ENCODE data around the gene NPC1L1. TPM values are rescaled to one million over a fixed set of nuclear protein-coding genes. Genes with fewer than 3 reads are reported as not detected.

Gene NPC1L1
- total RNA-seq, 1 donor from 2014 or later = 1.5 TPM

DNA sequence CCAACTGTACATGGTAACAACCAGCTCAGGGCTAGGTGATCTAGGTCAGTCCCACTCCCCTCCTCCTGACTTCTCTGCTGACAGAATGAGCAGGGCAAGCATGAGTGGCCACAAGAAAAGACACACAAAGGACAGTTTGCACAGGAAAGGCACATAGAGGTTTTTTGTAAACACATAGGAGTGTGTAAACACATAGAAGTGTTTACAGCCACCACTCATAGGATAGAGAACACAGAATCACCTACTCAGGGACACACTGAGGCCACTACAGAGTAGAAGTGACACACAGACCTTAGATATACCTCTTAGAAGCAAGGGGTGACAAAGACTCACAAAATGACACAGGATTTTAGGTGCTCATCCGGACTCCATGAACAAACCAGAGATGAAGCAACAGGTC is 69.7 kb downstream of the NPC1L1 start:
- H3K36me3 ChIP-seq (ENCODE audit: control insufficient read depth, insufficient read depth, low read length) = no peaks in the 10 kb centered on the region
- TF ChIP-seq, protein P1, sequence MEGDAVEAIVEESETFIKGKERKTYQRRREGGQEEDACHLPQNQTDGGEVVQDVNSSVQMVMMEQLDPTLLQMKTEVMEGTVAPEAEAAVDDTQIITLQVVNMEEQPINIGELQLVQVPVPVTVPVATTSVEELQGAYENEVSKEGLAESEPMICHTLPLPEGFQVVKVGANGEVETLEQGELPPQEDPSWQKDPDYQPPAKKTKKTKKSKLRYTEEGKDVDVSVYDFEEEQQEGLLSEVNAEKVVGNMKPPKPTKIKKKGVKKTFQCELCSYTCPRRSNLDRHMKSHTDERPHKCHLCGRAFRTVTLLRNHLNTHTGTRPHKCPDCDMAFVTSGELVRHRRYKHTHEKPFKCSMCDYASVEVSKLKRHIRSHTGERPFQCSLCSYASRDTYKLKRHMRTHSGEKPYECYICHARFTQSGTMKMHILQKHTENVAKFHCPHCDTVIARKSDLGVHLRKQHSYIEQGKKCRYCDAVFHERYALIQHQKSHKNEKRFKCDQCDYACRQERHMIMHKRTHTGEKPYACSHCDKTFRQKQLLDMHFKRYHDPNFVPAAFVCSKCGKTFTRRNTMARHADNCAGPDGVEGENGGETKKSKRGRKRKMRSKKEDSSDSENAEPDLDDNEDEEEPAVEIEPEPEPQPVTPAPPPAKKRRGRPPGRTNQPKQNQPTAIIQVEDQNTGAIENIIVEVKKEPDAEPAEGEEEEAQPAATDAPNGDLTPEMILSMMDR (IDR thresholded peaks at IDR 0.05; ENCODE audit: insufficient read depth, low read length, poor library complexity, severe bottlenecking) = no peak
- H3K4me3 ChIP-seq (ENCODE audit: low read depth, low read length) = no peak overlapping the region
- H3K27me3 ChIP-seq (ENCODE audit: control insufficient read depth, insufficient read depth, low read length) = no peaks in the 10 kb centered on the region
- DNase-seq (ENCODE audit: low read depth) = no peak

DNA sequence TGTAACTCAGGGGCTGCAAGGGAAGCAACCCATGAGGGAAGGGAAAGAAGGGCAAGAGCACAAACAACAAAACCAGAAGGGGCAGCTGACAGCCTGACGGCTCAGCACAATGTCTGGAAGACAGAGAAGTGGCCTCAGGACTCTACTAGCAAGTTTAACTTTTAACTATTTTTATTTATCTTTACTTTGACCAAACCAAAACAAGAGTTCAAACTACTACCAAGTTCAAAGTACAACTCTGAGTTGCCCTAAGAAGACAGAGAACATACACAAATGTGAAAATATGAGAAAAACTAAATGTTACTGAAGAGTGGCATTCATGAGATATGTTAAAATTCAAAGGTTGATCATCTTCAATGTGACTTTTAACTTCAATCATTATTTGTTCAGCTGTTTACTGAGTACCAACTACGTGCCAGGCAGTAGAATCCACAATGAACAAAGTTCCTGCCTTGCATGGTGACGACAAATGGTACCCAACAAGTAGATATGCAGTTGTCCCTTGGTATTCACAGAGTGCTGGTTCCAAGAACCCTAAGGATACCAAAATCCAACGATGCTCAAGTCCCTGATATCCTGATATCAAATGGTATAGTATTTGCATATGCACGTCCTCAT is 70.4 kb downstream of the NPC1L1 start:
- H3K27me3 ChIP-seq (ENCODE audit: control insufficient read depth, insufficient read depth, low read length) = no peaks in the 10 kb centered on the region
- no peak for DNase-seq (ENCODE audit: low read depth)
- no peak overlapping the region for H3K4me3 ChIP-seq (ENCODE audit: low read depth, low read length)
- TF ChIP-seq, protein P1 (IDR thresholded peaks at IDR 0.05; ENCODE audit: insufficient read depth, low read length, poor library complexity, severe bottlenecking) = no peak
- no peaks in the 10 kb centered on the region for H3K36me3 ChIP-seq (ENCODE audit: control insufficient read depth, insufficient read depth, low read length)

DNA sequence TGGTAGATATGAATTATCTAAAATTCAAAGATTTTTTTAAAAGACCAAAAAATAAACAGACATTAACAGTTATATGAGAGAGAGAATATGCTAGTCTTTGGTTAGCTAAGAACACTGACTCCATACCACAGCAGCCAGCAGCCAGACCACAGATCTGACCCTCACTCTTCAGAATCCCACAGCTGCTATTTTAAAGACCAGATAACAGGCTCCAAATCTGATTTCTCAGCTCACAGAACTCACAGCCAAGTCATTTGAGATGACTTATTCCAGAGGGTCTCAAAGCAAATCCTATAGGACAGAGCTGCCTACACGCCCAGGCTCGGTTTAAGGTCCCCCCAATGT is 71.0 kb downstream of the NPC1L1 start:
- Histone ChIP-seq H3K4me3 (ENCODE audit: low read depth, low read length) (no peak overlapping the region), H3K36me3 (ENCODE audit: control insufficient read depth, insufficient read depth, low read length) (no peaks in the 10 kb centered on the region), H3K27me3 (ENCODE audit: control insufficient read depth, insufficient read depth, low read length) (no peaks in the 10 kb centered on the region)
- TF ChIP-seq, protein P1 (IDR thresholded peaks at IDR 0.05; ENCODE audit: insufficient read depth, low read length, poor library complexity, severe bottlenecking) = no peak
- no peak for DNase-seq (ENCODE audit: low read depth)

DNA sequence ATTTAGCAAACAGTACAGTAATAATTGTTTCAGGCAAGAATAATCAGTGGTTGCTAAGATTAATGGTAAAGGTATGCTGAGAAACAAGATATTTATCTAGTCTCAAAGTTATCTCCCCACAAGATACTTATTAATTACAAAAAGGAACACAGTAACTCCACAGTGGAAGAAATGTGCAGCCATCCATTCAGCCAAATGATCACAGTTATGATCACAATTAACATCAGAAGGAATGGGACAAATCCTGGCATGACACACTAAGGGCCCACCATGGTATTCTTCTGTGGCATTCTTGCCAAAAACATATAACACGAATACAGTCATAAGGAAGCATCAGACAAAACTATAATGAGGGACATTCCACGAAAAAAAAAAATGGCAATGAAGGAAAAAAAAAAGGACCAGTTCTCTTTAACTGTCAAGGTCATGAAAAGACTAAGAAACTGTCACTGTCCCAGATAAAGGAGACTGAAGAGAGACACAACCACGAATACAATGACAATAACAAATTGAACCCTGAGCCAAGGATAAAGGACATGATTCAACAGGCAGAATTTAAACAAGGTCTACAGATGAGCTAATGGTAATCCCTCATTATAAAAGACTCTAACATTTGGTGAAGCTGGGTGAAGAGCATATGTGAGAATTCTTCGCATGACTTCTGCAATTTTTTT is 71.5 kb downstream of the NPC1L1 start:
- H3K36me3 ChIP-seq (ENCODE audit: control insufficient read depth, insufficient read depth, low read length) = no peaks in the 10 kb centered on the region
- TF ChIP-seq, protein P1 (IDR thresholded peaks at IDR 0.05; ENCODE audit: insufficient read depth, low read length, poor library complexity, severe bottlenecking) = no peak
- no peak overlapping the region for H3K4me3 ChIP-seq (ENCODE audit: low read depth, low read length)
- no peaks in the 10 kb centered on the region for H3K27me3 ChIP-seq (ENCODE audit: control insufficient read depth, insufficient read depth, low read length)
- DNase-seq (ENCODE audit: low read depth) = no peak

DNA sequence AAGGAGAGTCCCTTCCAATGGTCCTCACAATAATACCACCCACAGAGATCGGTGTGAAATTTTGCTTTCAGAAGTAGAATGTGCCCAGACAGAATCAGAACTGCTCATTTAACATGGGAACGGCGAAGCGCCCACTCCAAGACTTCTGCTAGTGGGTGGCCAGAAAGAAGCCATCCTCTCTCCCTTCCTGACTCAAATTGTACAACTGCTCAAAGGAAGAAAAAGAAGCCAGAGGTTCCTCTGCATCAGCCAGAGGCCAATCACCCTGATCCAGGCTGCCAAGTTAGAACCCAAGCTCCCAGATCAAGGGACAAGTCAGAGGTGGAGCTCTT is 73.9 kb downstream of the NPC1L1 start:
- no peak for DNase-seq (ENCODE audit: low read depth)
- H3K36me3 ChIP-seq (ENCODE audit: control insufficient read depth, insufficient read depth, low read length) = no peaks in the 10 kb centered on the region
- no peak overlapping the region for H3K4me3 ChIP-seq (ENCODE audit: low read depth, low read length)
- TF ChIP-seq, protein P1 (IDR thresholded peaks at IDR 0.05; ENCODE audit: insufficient read depth, low read length, poor library complexity, severe bottlenecking) = no peak
- no peaks in the 10 kb centered on the region for H3K27me3 ChIP-seq (ENCODE audit: control insufficient read depth, insufficient read depth, low read length)
